GM21528 (cell line): ENCODE data around the gene CATSPERB.

Experiments used
- ATAC-seq: cut with Tn5 transposase; IDR thresholded peaks from one replicate; pipeline ENCODE4 v1.9.1; 2021; ENCODE audit warnings: mild to moderate bottlenecking, moderate library complexity; ENCODE audit not compliant: unreplicated experiment, low FRiP score

The CATSPERB gene, protein sequence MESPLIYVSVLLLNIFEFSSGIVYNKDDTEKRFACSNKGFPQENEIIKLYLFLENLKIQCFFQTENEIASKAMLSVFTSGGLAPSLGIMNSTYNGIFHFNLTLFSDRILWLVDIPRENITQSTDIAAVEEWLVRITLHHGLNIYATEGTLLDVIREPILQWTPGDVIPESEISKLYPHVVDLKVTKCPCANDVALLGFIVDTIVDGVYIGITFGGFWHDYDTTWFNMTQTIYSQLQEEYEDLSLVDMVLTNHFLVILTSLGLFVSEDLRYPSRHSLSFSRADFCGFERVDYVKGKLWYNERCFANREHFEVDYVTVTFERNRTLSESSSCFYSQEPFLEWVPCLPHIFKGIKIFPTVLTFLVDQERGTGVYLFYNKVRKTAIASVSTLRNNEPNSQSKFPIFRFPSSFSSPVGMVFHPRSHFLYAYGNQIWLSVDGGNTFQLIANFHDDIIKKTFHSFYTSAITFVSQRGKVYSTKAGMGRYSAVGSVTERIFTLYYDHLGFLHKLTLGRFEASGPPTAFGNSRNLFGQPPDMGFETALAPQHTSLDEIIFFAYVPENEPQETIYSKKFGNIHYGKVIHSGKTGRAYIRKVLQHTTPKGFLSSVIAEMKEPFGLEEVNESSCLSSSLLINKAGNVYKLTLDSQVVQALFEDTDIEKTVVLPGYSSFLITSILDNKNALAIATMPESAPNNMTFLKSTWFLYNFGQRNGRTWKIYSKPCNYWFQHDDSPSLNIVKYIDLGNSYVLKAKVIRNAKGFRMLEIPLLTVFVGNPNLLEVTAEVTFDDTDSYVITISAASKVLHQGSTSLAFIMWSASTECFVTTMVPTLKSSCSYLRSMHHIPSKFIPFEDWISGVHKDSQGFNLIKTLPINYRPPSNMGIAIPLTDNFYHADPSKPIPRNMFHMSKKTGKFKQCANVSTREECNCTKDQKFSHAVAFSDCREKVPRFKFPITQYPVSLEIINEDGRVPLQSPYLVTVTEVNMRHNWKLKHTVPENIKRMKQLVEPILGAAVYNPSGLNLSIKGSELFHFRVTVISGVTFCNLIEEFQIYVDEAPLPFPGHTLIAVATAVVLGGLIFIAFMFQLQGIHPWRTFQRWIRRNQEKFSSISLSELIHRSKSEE

DNA sequence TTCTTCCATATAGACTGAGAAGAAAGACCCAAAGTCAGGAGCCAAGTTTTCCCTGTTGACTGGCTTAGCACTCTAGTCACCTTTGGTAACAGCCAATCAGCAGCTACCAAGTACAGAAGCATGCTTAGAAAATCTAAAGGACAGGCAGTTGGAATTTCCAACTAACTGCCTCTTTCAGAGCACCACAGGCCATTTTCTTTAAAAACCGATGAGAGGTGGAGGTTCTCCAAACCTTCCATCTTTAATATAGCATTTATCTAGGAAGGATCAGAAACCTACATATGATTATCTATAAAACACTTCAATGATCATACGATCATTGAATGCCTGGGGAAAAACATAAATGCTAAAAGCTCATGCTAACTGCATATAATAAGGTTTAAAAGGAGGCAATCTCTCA is at the start of gene CATSPERB:
TSS of gene CATSPERB (minus strand) at position 101 of the 400 bp plus-strand sequence. CDS start 2,607 bp downstream, outside the sequence.
- no peak for ATAC-seq

DNA sequence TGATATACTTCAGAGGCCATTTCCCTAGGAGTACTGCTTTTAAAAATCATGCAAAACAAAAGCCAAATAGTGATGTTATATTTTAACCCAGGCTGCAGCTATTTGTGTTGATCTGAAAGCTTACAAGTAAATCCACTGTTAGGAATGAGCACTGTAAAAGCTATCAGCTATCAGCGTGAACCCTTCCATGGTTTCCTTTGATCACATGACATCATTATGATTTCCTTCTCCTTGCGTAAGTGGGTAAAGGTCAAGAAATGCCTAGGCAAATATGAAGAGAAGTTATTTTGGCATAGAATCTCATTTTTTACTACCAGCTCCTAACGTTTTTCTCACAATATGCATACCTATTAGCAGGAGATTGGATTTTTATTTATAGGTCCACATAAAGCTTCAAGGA is 48.6 kb upstream of the CATSPERB start:
- ATAC-seq, result no peak

DNA sequence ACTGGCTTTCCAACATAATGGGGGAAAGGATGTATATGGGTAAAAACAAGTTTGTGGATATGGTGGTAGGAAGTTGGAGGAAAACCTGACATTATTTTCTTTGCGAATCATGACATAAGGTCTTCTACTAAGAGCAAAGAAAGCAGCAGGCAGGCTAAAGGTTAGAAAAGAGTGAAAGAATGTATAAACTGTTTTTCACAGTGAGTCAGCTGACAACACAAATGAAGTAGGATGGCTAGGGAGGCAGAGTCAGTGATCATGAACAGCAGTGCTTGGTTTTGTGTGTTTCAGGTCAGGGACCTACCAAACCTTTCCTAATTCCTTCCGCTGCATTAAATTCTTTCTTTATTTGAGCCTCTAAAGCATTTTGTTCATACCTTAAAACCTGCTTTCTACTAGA is 46.3 kb upstream of the CATSPERB start:
- ATAC-seq, result no peak

DNA sequence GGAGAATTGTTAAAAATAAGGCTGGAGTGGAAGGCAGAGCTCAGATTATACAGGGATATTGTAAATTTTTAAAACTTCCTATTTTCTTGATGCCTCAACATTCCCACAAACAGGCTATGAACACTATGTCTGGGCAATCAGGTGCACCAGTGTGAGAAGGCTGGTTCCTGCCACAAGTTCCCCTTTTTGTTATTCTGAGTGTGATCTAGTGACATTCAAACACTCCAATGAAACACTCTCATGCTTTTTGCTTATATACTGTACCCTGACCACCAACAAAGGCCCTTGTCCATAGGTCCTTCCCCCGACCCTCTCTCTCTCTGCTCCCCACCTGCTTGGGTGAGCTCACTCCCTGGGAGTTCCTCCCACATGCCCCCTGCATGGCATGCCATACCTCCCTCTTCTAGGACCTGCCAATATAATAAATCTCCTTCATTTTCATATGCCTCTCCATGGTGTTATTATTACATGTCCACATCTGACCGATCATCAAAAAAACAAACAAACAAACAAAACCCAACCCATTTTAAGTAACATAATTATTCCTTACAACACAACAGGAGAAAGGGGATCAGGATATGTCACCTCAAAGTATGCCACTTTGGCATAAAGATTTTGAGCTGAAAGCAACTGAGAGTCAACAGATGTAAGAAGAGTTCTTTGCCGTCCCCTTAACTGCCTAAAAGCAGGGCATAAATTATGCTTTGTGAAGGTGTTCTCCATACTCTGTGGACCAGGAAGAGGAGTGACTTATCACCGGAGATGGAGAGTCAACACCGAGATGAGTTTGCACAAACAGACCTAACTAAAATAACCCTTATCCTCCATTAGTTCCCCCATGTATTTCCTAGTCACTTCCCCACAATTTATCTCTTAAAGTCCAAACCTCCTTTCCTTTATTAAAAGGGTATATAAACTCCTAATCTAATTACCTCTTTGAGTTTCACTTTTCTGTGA is 42.5 kb upstream of the CATSPERB start:
- no peak for ATAC-seq

DNA sequence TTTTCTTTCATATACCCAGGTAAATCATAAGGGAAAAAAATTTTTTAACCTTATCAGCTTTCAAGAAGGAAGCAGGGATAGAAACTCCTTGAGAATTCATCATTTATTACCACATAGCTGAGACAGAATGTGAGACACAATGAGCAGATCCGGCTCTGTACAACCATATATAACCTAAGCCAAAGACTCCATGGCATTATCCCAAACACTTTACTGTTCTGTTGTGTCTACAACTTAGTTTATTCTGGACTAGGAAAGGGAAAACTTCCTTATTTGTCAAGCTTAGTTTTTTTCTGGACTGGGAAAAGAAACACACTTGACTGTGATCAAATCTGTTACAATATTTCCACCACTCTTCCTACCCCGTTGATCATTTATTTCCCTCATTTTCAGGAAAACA is 38.3 kb upstream of the CATSPERB start:
- no peak for ATAC-seq

DNA sequence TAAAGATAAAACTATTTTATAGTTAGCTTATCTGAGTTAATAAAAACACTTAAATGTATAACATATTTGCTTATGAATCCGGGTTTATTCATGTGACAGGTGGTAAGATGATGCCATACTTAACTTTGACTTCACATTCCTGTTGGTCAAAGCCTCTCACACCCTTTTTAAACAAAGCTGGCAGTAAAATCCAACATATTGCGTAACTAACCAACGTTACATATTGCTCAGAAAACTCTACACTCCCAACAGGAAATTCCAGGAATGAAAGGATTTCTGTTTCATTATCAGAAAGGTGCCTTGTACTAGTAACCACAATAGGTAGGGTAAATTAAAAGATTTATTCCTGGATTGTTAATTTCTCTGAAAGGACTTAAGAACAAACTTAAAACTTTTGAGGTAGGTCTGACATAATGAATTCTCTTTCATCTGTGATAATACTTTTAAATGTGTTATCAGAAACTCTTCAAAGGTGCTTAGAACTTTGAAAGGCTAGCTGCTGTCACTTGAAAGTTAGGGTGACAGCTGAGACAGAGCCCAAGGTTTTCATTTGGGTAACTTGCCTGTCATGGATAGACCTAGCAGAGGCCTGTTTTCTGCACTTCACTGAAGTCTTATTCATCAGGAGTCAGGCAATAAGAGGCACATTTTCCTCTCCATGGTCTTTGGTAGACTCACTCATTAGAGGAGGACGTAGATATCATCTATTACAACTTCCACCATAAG is 23.8 kb upstream of the CATSPERB start:
- no peak for ATAC-seq

DNA sequence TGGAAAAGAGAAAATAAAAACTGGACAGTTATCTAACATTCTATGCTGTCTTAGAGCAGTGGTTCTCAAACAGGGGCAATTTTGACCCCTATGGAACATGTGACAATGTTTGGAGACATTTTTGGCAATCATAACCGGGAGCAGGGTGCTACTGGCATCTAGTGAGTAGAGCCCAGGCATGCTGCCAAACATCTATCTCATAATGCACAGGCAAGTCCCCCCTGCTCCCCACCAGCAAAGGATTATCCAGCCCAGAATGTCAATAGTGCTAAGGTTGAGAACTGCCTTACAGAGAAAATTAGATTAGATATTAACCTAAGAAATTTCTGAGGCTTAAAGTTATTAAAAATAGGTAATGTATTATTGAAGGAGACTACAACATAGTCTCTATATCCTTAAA is 22.9 kb upstream of the CATSPERB start:
- no peak for ATAC-seq

DNA sequence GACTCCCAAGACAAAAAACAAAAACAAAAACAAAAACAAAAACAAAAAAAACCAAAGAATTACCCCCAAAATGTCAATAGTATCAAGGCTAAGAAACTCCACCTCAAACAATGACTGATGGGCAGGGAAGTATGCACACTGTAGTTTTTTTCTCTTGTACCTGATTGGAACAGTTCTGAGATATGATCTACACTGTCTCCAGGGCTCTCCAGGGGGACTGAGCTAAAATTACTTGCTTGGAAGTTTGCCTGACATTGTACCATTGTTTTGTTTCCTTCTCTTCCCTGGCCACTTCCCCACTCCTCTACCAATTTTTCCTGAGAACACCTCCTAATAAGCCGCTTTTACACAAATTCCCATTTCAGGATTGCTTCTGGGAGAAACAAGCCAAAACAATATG is 22.3 kb upstream of the CATSPERB start:
- no peak for ATAC-seq

DNA sequence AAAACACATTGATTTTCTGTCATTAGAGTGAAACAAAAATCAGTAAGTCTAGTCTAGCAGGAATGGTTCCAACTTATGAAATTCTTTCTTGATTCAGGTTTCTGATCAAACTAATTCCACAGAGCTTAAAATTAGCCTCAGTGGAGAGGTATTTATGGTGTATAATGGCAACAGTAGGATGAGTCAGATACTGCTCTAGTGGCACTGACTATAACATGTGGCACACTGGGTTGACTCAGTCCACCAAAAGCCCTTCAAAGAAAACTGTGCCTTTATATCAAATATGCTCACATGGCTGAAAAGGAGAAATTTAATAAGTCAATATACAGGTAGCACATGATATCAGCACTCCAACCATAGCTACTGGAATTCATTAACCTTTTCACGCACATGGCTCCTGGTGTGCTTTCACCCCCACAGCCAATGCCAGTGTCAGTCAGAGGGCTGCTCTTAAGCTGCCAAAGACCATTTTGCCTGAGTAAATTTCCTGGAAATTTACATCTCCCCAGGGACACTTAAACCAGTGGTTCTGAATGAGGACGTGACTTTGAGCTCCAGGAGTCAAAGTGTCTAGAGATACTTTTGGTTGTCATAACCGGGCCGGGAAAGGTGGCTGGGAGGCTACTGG is 21.7 kb upstream of the CATSPERB start:
- no peak for ATAC-seq

DNA sequence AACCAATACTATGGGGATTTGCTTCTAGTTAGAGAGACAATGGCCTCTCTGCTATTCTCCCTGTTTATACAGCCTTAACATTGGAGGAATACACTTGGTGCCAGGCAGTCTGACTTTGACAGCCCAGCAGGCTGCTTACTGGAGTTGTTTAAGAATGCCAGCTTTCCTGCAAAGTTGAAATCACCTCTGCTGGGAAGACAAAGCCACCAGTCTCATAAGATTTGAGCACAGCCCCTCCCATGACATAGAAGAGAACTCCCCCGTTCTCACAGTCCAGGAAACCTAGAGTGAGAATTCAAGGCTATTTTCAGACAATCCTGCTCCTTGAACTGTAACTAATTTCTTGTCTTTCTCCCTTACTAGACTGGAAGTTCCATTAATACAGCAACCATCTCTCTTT is 21.1 kb upstream of the CATSPERB start:
- no peak for ATAC-seq

DNA sequence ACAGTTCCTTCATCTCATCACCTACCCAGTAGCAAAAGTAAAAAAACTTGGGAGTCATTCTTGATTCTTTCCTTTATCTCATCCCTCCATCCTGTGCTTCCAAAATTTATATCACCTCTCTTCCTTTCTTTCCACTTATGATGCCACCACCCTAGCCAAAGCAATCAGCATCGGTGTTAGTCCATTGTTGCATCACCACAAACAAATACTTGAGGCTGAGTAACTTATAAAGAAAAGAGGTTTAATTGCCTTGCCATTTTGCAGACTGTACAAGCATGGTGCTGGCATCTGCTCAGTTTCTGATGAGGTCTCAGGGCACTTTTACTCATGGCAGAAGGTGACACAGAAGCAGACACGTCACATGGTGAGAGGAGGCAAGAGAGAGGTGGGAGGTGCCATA is 19.8 kb upstream of the CATSPERB start:
- ATAC-seq, result no peak

DNA sequence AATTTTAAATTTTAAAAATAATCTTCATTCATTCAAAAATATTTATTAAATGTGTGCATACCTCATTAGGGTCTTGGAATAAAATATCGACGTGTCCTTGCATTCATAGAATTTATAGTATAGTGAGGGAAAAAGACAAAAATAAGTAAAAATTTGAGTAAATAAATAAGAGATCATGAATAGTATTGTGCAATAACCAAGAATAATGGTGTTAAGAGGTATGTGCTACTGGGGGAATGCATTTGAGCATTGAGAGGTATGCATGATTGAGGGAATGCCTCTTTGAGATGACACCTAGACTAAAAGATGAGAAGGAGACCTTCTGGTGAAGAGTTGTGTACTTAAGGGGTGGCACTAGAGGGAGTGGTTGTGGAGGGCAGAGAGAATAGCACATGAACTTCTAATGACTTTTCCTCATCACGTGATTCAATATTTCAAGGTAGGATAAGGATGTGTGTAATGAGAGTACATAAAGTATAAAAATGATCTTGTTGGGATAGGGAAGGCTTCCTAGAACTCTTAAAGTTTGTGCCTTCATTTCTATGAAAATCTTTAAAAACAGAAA is 18.8 kb upstream of the CATSPERB start:
- no peak for ATAC-seq

DNA sequence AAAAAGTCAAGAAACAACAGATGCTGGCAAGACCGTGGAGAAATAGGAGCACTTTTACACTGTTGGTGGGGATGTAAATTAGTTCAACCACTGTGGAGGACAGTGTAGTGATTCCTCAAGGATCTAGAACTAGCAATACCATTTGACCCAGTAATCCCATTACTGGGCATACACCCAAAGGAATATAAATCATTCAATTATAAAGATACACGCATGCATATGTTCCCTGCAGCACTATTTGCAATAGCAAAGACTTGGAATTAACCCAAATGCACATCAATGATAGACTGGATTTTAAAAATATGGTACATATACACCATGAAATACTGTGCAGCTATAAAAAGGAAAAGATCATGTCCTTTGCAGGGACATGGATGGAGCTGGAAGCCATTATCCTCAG is 18.0 kb upstream of the CATSPERB start:
- ATAC-seq, result no peak

DNA sequence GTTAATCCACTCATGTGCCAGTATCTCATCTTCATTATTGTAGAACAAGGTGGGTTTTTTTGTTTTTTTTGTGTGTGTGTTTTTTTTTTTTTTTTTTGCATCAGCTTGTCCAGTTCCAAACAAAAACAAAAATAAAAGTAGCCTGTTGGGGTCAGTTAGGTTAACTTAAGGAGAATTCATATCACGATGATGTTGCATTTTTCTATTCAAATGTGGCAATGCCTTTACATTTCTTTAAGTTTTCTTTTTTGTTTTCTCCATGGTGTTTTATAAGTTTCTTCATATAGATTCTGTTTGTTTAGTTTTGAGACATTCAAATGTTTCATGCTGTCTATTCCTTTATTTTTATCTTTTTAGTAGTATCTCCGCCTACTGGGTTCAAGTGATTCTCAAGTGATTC is 16.2 kb upstream of the CATSPERB start:
- ATAC-seq, result no peak

DNA sequence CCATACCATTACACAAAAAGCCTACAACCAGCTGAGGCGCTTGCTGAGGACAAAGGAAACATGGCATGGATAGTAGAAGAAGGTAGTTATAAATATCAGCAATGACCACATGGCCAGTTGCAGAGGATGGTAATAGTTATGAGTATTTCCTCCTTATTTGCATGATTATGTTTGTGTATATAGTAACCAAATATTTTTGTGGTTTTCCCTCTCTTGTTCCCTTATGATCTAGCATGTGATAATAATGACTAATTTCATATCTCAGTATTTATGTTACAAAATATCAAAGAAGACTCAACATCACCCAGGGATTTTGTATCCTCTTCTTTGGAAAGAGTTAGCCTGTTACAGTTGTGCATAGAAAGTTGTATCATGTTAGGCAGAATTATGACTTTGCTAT is 13.5 kb upstream of the CATSPERB start:
- ATAC-seq, result no peak

DNA sequence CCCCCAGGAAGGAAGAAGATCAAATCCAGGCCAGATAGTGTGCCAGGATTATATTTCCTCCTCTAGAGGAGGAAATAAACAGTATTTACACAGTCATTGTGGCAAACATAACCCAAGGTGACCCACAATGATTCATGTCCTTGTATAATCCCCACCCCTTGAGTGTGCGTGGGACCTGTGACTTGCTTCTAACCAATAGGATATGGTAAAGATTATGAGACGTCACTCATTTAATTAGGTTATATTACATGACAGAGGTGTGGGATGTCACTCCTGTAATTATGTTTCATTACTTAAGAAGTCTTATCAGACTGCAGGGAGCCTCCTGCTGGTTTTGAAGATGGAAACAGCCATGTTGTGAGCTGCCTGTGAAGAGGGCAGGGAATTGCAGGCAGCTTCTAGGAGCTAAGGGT is 12.2 kb upstream of the CATSPERB start:
- no peak for ATAC-seq

DNA sequence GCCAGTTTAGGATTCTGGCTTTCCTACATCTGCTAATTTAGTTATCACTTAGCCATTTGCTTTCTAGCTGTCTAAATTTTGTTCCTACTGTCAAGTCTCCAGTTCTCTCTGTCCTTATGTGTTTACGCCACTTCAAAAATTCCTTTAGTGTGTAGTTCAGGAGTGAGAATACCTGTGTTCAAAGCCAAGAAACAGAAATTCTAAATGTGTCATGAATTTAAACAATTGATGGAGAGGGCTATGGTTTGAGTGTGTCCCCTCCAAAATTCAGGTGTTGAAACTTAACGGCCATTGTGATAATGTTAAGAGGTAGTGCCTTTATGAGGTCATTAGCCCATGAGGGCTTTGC is 11.4 kb upstream of the CATSPERB start:
- no peak for ATAC-seq

DNA sequence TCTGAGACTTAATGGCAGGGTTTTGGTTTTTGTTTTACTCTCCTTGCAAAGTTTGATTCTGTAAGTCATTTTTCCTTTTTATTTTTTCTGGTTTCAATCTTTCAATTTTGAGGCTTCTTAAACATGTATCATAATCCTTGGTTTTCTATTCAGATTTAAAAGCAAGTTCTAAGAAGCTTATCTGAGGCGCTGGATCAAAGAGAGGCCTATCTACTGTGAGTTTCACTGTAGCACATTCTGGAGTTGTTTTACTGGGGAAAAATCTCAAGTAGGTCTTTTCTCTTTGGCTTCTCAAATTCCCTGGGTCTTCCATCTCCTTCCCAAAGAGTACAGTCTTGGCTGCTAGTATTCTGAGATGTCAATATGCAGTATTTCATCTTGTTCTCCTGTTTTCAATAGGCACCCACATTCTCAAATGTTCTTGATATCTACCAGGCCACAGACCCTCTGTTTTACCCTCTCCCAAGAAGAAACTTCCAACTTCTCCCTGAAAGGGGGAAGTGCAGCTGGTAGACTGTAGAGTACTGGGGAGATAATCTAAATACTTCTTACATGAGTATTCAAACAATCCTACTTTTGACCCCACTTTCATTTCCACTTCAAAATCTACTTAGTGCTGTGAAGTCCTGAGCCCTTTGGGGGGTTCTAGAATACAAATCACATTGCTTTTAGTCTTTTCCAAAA is 10.9 kb upstream of the CATSPERB start:
- ATAC-seq, result no peak
